Neural cell (in vitro differentiated cells): ENCODE data around the gene PBX1. TPM values are rescaled to one million over a fixed set of nuclear protein-coding genes. Genes with fewer than 3 reads are reported as not detected.

Source experiments
- H2AFZ ChIP-seq: fragments of 200-600, 300-800 bp; sonication (generic), shearing (Covaris generic); 2 replicates; pipeline ENCODE4 v1.6.0; 2014; ENCODE audit warnings: low read depth, mild to moderate bottlenecking, antibody characterized with exemption, low read length, moderate library complexity
- H3F3A ChIP-seq: fragments of 200-600 bp; shearing (Covaris generic); 2 replicates; pipeline ENCODE4 v1.6.1; 2016; ENCODE audit warnings: mild to moderate bottlenecking, moderate library complexity, mixed read lengths, antibody characterized with exemption, low read length; ENCODE audit not compliant: insufficient read depth, poor library complexity, severe bottlenecking
- H3K27ac ChIP-seq: fragments of 200-600, 300-800 bp; sonication (generic), shearing (Covaris generic); 2 replicates; pipeline ENCODE4 v1.5.1; 2014; ENCODE audit warnings: mild to moderate bottlenecking, low read length, moderate library complexity
- H3K27me3 ChIP-seq: fragments of 300-800, 200-600 bp; sonication (generic), shearing (Covaris generic); 2 replicates; pipeline ENCODE4 v1.6.0; 2014; ENCODE audit warnings: mild to moderate bottlenecking, low read depth, low read length, moderate library complexity; ENCODE audit not compliant: insufficient read depth
- H3K36me3 ChIP-seq: fragments of 300-800, 200-600 bp; sonication (generic), shearing (Covaris generic); 2 replicates; pipeline ENCODE4 v1.5.1; 2014; ENCODE audit warnings: mild to moderate bottlenecking, antibody characterized with exemption, low read length, moderate library complexity; ENCODE audit not compliant: insufficient read depth
- H3K4me2 ChIP-seq: fragments of 300-800, 200-600 bp; sonication (generic), shearing (Covaris generic); 2 replicates; pipeline ENCODE4 v1.6.0; 2014; ENCODE audit warnings: mild to moderate bottlenecking, low read length
- H3K4me3 ChIP-seq: fragments of 300-800, 200-600 bp; sonication (generic), shearing (Covaris generic); 2 replicates; pipeline ENCODE4 v1.5.1; 2014; ENCODE audit warnings: mild to moderate bottlenecking, low read length, moderate library complexity
- H3K79me2 ChIP-seq: fragments of 200-600 bp; shearing (Covaris generic); replicated peaks from 2 replicates; pipeline ENCODE4 v1.6.0; 2014; ENCODE audit warnings: mild to moderate bottlenecking, low read length, moderate library complexity; ENCODE audit not compliant: insufficient read depth
- H3K9ac ChIP-seq: fragments of 300-800, 200-600 bp; sonication (generic), shearing (Covaris generic); 2 replicates; pipeline ENCODE4 v1.6.1; 2016; ENCODE audit warnings: mild to moderate bottlenecking, low read length, mixed read lengths
- H3K9me2 ChIP-seq: fragments of 200-600 bp; shearing (Covaris generic); 2 replicates; pipeline ENCODE4 v1.6.1; 2016; ENCODE audit warnings: mild to moderate bottlenecking, low read length, mixed read lengths; ENCODE audit not compliant: insufficient read depth
- H3K9me3 ChIP-seq: fragments of 200-600, 300-800 bp; sonication (generic), shearing (Covaris generic); 2 replicates; pipeline ENCODE4 v1.6.1; 2016; ENCODE audit warnings: mild to moderate bottlenecking, mixed run types, low read length, moderate library complexity, mixed read lengths
- H4K20me1 ChIP-seq: fragments of 200-600 bp; shearing (Covaris generic); 2 replicates; pipeline ENCODE4 v1.6.1; 2016; ENCODE audit warnings: mild to moderate bottlenecking, mixed run types; ENCODE audit not compliant: insufficient read depth
- EP300 ChIP-seq: fragments of 450-650 bp; conservative IDR thresholded peaks from 2 replicates; pipeline ENCODE4 v1.6.1; 2014; ENCODE audit warnings: antibody characterized with exemption, mild to moderate bottlenecking, moderate library complexity; ENCODE audit not compliant: poor library complexity, severe bottlenecking
- EZH2 ChIP-seq: fragments of 200-600, 300-800 bp; shearing (Covaris generic), sonication (generic); IDR thresholded peaks from 2 replicates; pipeline ENCODE4 v1.6.1; 2014; ENCODE audit warnings: antibody characterized with exemption, low read length, borderline replicate concordance, mild to moderate bottlenecking; ENCODE audit not compliant: insufficient read depth, poor library complexity, severe bottlenecking
- MXI1 ChIP-seq: fragments of 450-650 bp; conservative IDR thresholded peaks from 2 replicates; pipeline ENCODE4 v1.6.1; 2014; ENCODE audit warnings: antibody characterized with exemption, mild to moderate bottlenecking; ENCODE audit not compliant: poor library complexity, severe bottlenecking
- POLR2AphosphoS5 ChIP-seq: IDR thresholded peaks from 2 replicates; pipeline ENCODE4 v1.6.1; 2012
- RAD21 ChIP-seq: fragments of 450-650 bp; conservative IDR thresholded peaks from 2 replicates; pipeline ENCODE4 v1.6.1; 2014; ENCODE audit warnings: antibody characterized with exemption, mild to moderate bottlenecking, moderate library complexity
- SMC3 ChIP-seq: fragments of 450-650 bp; conservative IDR thresholded peaks from 2 replicates; pipeline ENCODE4 v1.6.1; 2014; ENCODE audit warnings: antibody characterized with exemption, mild to moderate bottlenecking, moderate library complexity; ENCODE audit not compliant: poor library complexity
- TAF1 ChIP-seq: IDR thresholded peaks from 2 replicates; pipeline ENCODE4 v1.6.1; 2012; ENCODE audit warnings: low read depth
- polyA plus RNA-seq: library from polyadenylated mRNA; depleted of rRNA; stranded (reverse); fragments of >200 nt; gene quantifications from 2 replicates; pipeline ENCODE4 v1.2.3, GENCODE V29; 2014
- TF ChIP-seq, protein P1 (sequence below): IDR thresholded peaks from 2 replicates; pipeline ENCODE4 v1.6.1; 2012; ENCODE audit warnings: borderline replicate concordance
- TF ChIP-seq, protein P2 (sequence below): fragments of 450-650 bp; IDR thresholded peaks from 2 replicates; pipeline ENCODE4 v1.5.1; 2014; ENCODE audit warnings: antibody characterized with exemption, mild to moderate bottlenecking, moderate library complexity; ENCODE audit not compliant: poor library complexity, severe bottlenecking

The PBX1 gene
- polyA plus RNA-seq, 1 donor from 2014 or later, result 42.4 TPM

DNA sequence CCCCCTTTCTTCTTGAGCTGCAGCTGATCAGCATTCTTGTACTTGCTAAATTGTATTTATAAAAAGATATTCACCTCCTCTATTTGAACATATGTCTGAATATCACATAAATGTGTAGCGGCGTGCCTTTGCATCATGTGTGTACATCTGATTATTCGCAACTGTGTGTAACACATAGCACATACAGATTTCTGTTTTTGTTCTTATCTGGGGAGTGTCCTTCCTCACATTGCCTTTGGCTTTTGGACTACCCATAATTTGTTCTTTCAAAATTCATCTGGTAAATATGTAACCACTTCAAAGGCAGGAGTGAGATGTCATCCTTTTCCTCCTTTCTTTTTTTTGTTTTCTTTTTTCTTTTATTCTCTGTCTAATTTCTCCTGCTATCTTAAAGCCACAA, 113.6 kb downstream of the PBX1 start:
- Histone ChIP-seq H4K20me1 (no peaks in the 10 kb centered on the region), H3K27me3 (no peaks in the 10 kb centered on the region), H3K36me3 (no peaks in the 10 kb centered on the region), H3K4me2 (peak overlapping the region; percentile 0), H3F3A (no peaks in the 10 kb centered on the region), H3K27ac (peak overlapping the region; percentile 59), H2AFZ (no peak overlapping the region), H3K9me2 (no peaks in the 10 kb centered on the region), H3K4me3 (peak overlapping the region; percentile 36), H3K9ac (peak overlapping the region; percentile 48), H3K79me2 (peaks cover 92% of the 10 kb centered on the region), H3K9me3 (no peaks in the 10 kb centered on the region)
- TF ChIP-seq TAF1 (no peak), RAD21 (no peak), MXI1 (no peak), EP300 (no peak), EZH2 (no peak), SMC3 (no peak), POLR2AphosphoS5 (no peak)
- TF ChIP-seq, protein P1, sequence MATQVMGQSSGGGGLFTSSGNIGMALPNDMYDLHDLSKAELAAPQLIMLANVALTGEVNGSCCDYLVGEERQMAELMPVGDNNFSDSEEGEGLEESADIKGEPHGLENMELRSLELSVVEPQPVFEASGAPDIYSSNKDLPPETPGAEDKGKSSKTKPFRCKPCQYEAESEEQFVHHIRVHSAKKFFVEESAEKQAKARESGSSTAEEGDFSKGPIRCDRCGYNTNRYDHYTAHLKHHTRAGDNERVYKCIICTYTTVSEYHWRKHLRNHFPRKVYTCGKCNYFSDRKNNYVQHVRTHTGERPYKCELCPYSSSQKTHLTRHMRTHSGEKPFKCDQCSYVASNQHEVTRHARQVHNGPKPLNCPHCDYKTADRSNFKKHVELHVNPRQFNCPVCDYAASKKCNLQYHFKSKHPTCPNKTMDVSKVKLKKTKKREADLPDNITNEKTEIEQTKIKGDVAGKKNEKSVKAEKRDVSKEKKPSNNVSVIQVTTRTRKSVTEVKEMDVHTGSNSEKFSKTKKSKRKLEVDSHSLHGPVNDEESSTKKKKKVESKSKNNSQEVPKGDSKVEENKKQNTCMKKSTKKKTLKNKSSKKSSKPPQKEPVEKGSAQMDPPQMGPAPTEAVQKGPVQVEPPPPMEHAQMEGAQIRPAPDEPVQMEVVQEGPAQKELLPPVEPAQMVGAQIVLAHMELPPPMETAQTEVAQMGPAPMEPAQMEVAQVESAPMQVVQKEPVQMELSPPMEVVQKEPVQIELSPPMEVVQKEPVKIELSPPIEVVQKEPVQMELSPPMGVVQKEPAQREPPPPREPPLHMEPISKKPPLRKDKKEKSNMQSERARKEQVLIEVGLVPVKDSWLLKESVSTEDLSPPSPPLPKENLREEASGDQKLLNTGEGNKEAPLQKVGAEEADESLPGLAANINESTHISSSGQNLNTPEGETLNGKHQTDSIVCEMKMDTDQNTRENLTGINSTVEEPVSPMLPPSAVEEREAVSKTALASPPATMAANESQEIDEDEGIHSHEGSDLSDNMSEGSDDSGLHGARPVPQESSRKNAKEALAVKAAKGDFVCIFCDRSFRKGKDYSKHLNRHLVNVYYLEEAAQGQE, result no peak
- TF ChIP-seq, protein P2, sequence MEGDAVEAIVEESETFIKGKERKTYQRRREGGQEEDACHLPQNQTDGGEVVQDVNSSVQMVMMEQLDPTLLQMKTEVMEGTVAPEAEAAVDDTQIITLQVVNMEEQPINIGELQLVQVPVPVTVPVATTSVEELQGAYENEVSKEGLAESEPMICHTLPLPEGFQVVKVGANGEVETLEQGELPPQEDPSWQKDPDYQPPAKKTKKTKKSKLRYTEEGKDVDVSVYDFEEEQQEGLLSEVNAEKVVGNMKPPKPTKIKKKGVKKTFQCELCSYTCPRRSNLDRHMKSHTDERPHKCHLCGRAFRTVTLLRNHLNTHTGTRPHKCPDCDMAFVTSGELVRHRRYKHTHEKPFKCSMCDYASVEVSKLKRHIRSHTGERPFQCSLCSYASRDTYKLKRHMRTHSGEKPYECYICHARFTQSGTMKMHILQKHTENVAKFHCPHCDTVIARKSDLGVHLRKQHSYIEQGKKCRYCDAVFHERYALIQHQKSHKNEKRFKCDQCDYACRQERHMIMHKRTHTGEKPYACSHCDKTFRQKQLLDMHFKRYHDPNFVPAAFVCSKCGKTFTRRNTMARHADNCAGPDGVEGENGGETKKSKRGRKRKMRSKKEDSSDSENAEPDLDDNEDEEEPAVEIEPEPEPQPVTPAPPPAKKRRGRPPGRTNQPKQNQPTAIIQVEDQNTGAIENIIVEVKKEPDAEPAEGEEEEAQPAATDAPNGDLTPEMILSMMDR, result no peak

DNA sequence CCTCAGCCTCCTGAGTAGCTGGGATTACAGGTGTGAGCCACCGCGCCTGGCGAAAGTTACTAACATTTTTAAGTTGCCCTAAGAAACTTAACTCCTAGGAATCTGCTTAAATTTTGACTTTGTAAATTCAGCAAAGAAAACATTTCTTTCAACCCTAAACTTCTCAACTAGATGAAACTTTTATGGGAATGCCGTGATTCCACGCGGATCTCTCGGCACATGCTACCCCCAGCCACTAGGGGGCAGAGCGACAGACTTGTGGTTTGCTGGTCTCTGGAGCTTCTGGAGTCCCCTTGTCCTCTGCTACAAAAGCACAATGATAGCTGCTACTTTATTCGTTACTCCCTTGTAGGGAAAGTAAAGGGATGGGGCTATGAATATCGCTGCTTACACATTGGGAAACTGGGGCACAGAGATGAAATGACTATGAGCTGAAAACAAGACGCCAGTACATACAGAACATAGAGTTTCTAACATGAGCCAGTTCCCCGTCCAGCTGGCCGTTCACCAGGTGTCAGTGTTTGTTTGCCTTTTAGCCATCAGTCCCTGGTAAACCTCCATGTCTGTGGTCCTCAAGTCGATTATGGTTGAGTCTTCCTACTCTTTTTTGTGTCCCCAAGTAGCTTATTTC, 114.7 kb downstream of the PBX1 start:
- H3K4me3 ChIP-seq, result no peak overlapping the region
- H3K4me2 ChIP-seq, result no peak overlapping the region
- H3K27me3 ChIP-seq, result no peaks in the 10 kb centered on the region
- no peaks in the 10 kb centered on the region for H4K20me1 ChIP-seq
- TF ChIP-seq, protein P2, result peak; percentile 33
- TF ChIP-seq, protein P1, result no peak
- H3K36me3 ChIP-seq, result no peaks in the 10 kb centered on the region
- H3K79me2 ChIP-seq, result peaks cover 92% of the 10 kb centered on the region
- H3K27ac ChIP-seq, result no peak overlapping the region
- H3K9me2 ChIP-seq, result no peaks in the 10 kb centered on the region
- no peak overlapping the region for H3K9ac ChIP-seq
- no peak overlapping the region for H2AFZ ChIP-seq
- H3K9me3 ChIP-seq, result no peaks in the 10 kb centered on the region
- no peaks in the 10 kb centered on the region for H3F3A ChIP-seq
